Gastroesophageal sphincter (tissue), 4 donors: ENCODE measurements around the gene REEP3. TPM values are rescaled to one million over a fixed set of nuclear protein-coding genes. Genes with fewer than 3 reads are reported as not detected.
"Not testable (repeated sequence)": the region's sequence is repeated elsewhere in the genome, so short reads cannot be mapped to it uniquely, and the experiment has no call there.

Experiments used
- ATAC-seq: fragments of 150-250 bp; one replicate; pipeline ENCODE4 v1.9.1; 2016; ENCODE audit warnings: mild to moderate bottlenecking, moderate library complexity
- H3K27ac ChIP-seq, 4 donors: fragments of 200-600 bp; sonication (generic) in 3 of 4; 1 replicate in 3 of 4; 2 replicates in 1 of 4; pipeline ENCODE4 v1.5.1; 2016 to 2019
- H3K27me3 ChIP-seq: fragments of 200-600 bp; sonication (generic); one replicate; pipeline ENCODE4 v1.5.1; 2019
- H3K36me3 ChIP-seq, 2 donors: fragments of 200-600 bp; sonication (generic); one replicate each; pipeline ENCODE4 v1.5.1; 2019; ENCODE audit warnings: control low read depth in 1 of 2
- H3K4me1 ChIP-seq, 3 donors: fragments of 200-600 bp; sonication (generic); 1 replicate in 2 of 3; 2 replicates in 1 of 3; pipeline ENCODE4 v1.5.1; 2016 to 2019; ENCODE audit warnings: control low read depth in 2 of 3
- H3K4me3 ChIP-seq, 2 donors: fragments of 200-600 bp; sonication (generic); one replicate each; pipeline ENCODE4 v1.5.1; 2019; ENCODE audit warnings: mild to moderate bottlenecking in 1 of 2, moderate library complexity in 1 of 2
- H3K9me3 ChIP-seq, 3 donors: fragments of 200-600 bp; sonication (generic); one replicate each; pipeline ENCODE4 v1.5.1; 2017 to 2019; ENCODE audit warnings: control low read depth in 2 of 3
- EP300 ChIP-seq: sonication (generic); formaldehyde crosslinking; IDR thresholded peaks from one replicate; pipeline ENCODE4 v1.6.1; 2017; ENCODE audit warnings: antibody characterized with exemption, mild to moderate bottlenecking
- POLR2A ChIP-seq, 2 donors: fragments of 450-650 bp; IDR thresholded peaks; one replicate each; pipeline ENCODE4 v1.6.1; 2017; ENCODE audit warnings: antibody characterized with exemption in 2 of 2, mild to moderate bottlenecking in 2 of 2, moderate library complexity in 1 of 2
- POLR2AphosphoS5 ChIP-seq: sonication (generic); formaldehyde crosslinking; IDR thresholded peaks from one replicate; pipeline ENCODE4 v1.6.1; 2017; ENCODE audit warnings: antibody characterized with exemption
- WGBS, 2 donors: methylation state at CpG; one replicate each; pipeline ENCODE4 v1.1.5; 2018; ENCODE audit warnings: low coverage in 1 of 2; 5-methylcytosine and 5-hydroxymethylcytosine counted together
- total RNA-seq, 4 donors: library from RNA; depleted of rRNA; stranded (reverse); fragments of >200 nt; gene quantifications; one replicate each; pipeline ENCODE4 v1.1.0, GENCODE V29; 2016
- TF ChIP-seq, protein P1 (sequence below), 4 experiments: fragments of 200-600 bp in 2 of 4; fragments of 450-650 bp in 2 of 4; sonication (generic) in 1 of 4; IDR thresholded peaks; one replicate each; pipeline ENCODE4 v1.5.1; 2017 to 2019; ENCODE audit warnings: antibody characterized with exemption in 4 of 4, mild to moderate bottlenecking in 2 of 4, moderate library complexity in 2 of 4

REEP3 gene
- total RNA-seq, 4 donors from 2014 or later = 86.1 to 129 (median 97.3) TPM

GRCh38 chr10:63653747-63654146, 132.5 kb downstream of the REEP3 start:
- no peak for ATAC-seq
- TF ChIP-seq POLR2A (IDR thresholded peaks at IDR 0.05) (no peak), POLR2AphosphoS5 (no peak), EP300 (no peak)
- TF ChIP-seq, protein P1, sequence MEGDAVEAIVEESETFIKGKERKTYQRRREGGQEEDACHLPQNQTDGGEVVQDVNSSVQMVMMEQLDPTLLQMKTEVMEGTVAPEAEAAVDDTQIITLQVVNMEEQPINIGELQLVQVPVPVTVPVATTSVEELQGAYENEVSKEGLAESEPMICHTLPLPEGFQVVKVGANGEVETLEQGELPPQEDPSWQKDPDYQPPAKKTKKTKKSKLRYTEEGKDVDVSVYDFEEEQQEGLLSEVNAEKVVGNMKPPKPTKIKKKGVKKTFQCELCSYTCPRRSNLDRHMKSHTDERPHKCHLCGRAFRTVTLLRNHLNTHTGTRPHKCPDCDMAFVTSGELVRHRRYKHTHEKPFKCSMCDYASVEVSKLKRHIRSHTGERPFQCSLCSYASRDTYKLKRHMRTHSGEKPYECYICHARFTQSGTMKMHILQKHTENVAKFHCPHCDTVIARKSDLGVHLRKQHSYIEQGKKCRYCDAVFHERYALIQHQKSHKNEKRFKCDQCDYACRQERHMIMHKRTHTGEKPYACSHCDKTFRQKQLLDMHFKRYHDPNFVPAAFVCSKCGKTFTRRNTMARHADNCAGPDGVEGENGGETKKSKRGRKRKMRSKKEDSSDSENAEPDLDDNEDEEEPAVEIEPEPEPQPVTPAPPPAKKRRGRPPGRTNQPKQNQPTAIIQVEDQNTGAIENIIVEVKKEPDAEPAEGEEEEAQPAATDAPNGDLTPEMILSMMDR (IDR thresholded peaks at IDR 0.05) = no peak
- Histone ChIP-seq H3K4me3 (no peak overlapping the region), H3K4me1 (no peaks in the 10 kb centered on the region), H3K36me3 (no peaks in the 10 kb centered on the region), H3K27ac (no peak overlapping the region), H3K9me3 (no peaks in the 10 kb centered on the region), H3K27me3 (no peaks in the 10 kb centered on the region)
- WGBS, 2 donors = 78 to 90% methylated on average over 1 of the region's 1 CpG

GRCh38 chr10:63657761-63658160, 136.6 kb downstream of the REEP3 start:
- no peak overlapping the region for H3K4me3 ChIP-seq
- no peaks in the 10 kb centered on the region for H3K27me3 ChIP-seq
- TF ChIP-seq EP300 (no peak), POLR2A (IDR thresholded peaks at IDR 0.05) (no peak), POLR2AphosphoS5 (no peak)
- TF ChIP-seq, protein P1 (IDR thresholded peaks at IDR 0.05) = no peak
- H3K36me3 ChIP-seq = no peaks in the 10 kb centered on the region
- no peaks in the 10 kb centered on the region for H3K9me3 ChIP-seq
- no peaks in the 10 kb centered on the region for H3K4me1 ChIP-seq
- 66 to 86% methylated on average over 2 of the region's 4 CpGs for WGBS, 2 donors
- H3K27ac ChIP-seq = no peak overlapping the region
- no peak for ATAC-seq

GRCh38 chr10:63660941-63661340, 139.7 kb downstream of the REEP3 start:
- 84 to 94% methylated on average over 2 to 7 of the region's 8 CpGs for WGBS, 2 donors
- not testable (repeated sequence) for H3K27me3 ChIP-seq, H3K36me3 ChIP-seq, H3K4me1 ChIP-seq, ATAC-seq, H3K27ac ChIP-seq, H3K9me3 ChIP-seq, H3K4me3 ChIP-seq

GRCh38 chr10:63661347-63661746, 140.1 kb downstream of the REEP3 start:
- Histone ChIP-seq H3K27ac (no peak overlapping the region), H3K4me3 (no peak overlapping the region), H3K36me3 (no peaks in the 10 kb centered on the region), H3K27me3 (no peaks in the 10 kb centered on the region), H3K4me1 (no peaks in the 10 kb centered on the region), H3K9me3 (no peaks in the 10 kb centered on the region)
- WGBS, 2 donors = 97 to 98% methylated on average over 4 to 5 of the region's 5 CpGs
- no peak for ATAC-seq
- TF ChIP-seq EP300 = no peak
- TF ChIP-seq POLR2A (IDR thresholded peaks at IDR 0.05) = no peak
- TF ChIP-seq POLR2AphosphoS5 = no peak
- TF ChIP-seq, protein P1 (IDR thresholded peaks at IDR 0.05) = no peak

GRCh38 chr10:63664341-63664885, 143.2 kb downstream of the REEP3 start:
- TF ChIP-seq EP300 = no peak
- TF ChIP-seq, protein P1 (IDR thresholded peaks at IDR 0.05) = no peak
- TF ChIP-seq POLR2A (IDR thresholded peaks at IDR 0.05) = no peak
- no peak for TF ChIP-seq POLR2AphosphoS5
- no peak overlapping the region for H3K4me3 ChIP-seq
- no peak for ATAC-seq
- peaks cover 0 to 7% (median 0%) of the 10 kb centered on the region in 3 donors for H3K4me1 ChIP-seq
- 94 to 100% methylated on average over 3 to 12 of the region's 13 CpGs for WGBS, 2 donors
- no peaks in the 10 kb centered on the region for H3K27me3 ChIP-seq
- H3K36me3 ChIP-seq = no peaks in the 10 kb centered on the region
- no peaks in the 10 kb centered on the region for H3K9me3 ChIP-seq
- no peak overlapping the region for H3K27ac ChIP-seq

GRCh38 chr10:63665006-63665580, 143.9 kb downstream of the REEP3 start:
- not testable (repeated sequence) for ATAC-seq, H3K4me3 ChIP-seq, H3K36me3 ChIP-seq, H3K27ac ChIP-seq, H3K4me1 ChIP-seq, H3K9me3 ChIP-seq, H3K27me3 ChIP-seq
- WGBS, 2 donors = 84 to 90% methylated on average over 10 of the region's 10 CpGs
